Stomach (tissue), 9 donors: ENCODE data around the gene HASPIN. TPM values are rescaled to one million over a fixed set of nuclear protein-coding genes. Genes with fewer than 3 reads are reported as not detected.

Experiments
- DNase-seq, 2 donors: peaks; one replicate each; pipeline versions ENCODE4 v3.0.0 to v3.0.0-alpha.2; 2013 to 2019
- H3K27ac ChIP-seq, 5 donors: fragments of 200-600 bp in 4 of 5; sonication (generic) in 4 of 5; one replicate each; pipeline ENCODE4 v1.5.1; 2013 to 2019; ENCODE audit warnings: mild to moderate bottlenecking in 1 of 5, moderate library complexity in 1 of 5
- H3K27me3 ChIP-seq, 3 donors: fragments of 200-600 bp; sonication (generic); one replicate each; pipeline ENCODE4 v1.5.1; 2017 to 2019; ENCODE audit warnings: mixed run types in 1 of 3
- H3K36me3 ChIP-seq, 4 donors: fragments of 200-600 bp; sonication (generic); 1 replicate in 3 of 4; 2 replicates in 1 of 4; pipeline ENCODE4 v1.5.1; 2016 to 2019
- H3K4me1 ChIP-seq, 4 donors: fragments of 200-600 bp; sonication (generic); one replicate each; pipeline ENCODE4 v1.5.1; 2016 to 2019
- H3K4me3 ChIP-seq, 4 donors: fragments of 200-600 bp; sonication (generic) in 3 of 4; one replicate each; pipeline ENCODE4 v1.5.1; 2016 to 2019; ENCODE audit warnings: mild to moderate bottlenecking in 1 of 4
- H3K9me3 ChIP-seq, 4 donors: fragments of 200-600 bp; sonication (generic); one replicate each; pipeline ENCODE4 v1.5.1; 2016 to 2019
- EP300 ChIP-seq: sonication (generic); formaldehyde crosslinking; IDR thresholded peaks from one replicate; pipeline ENCODE4 v1.6.1; 2017; ENCODE audit warnings: antibody characterized with exemption
- POLR2A ChIP-seq, 4 donors: fragments of 450-650 bp; IDR thresholded peaks; one replicate each; pipeline ENCODE4 v1.6.1; 2016; ENCODE audit warnings: antibody characterized with exemption in 4 of 4, control low read depth in 2 of 4, mild to moderate bottlenecking in 1 of 4, moderate library complexity in 1 of 4
- POLR2AphosphoS5 ChIP-seq, 3 donors: sonication (generic); formaldehyde crosslinking; IDR thresholded peaks; one replicate each; pipeline ENCODE4 v1.6.1; 2016; ENCODE audit warnings: antibody characterized with exemption in 3 of 3
- WGBS, 5 donors: extraction: QIAGEN DNeasy Blood & Tissue Kit in 3 of 5; methylation state at CpG; one replicate each; pipeline versions ENCODE4 v1.1.5 to v1.1.7; 2013 to 2018; 5-methylcytosine and 5-hydroxymethylcytosine counted together
- intact Hi-C: fragments of 100-400 bp; cut with DNase I; formaldehyde crosslinking; loops from one replicate; pipeline ENCODE4 v1.15.1; 2023; ENCODE audit warnings: low total_unique reads
- polyA plus RNA-seq, 3 donors: library from polyadenylated mRNA; stranded (reverse); fragments of 200-250 nt; gene quantifications; one replicate each; pipeline ENCODE4 v1.2.3, GENCODE V29; 2013
- total RNA-seq, 5 donors: library from RNA; depleted of rRNA; stranded (reverse); fragments of >200 nt; gene quantifications; one replicate each; pipeline versions ENCODE4 v1.1.0 to v1.2.3, GENCODE V29; 2014 to 2016
- TF ChIP-seq, protein P1 (sequence below), 7 experiments: fragments of 450-650 bp in 4 of 7; fragments of 200-600 bp in 3 of 7; sonication (generic) in 3 of 7; IDR thresholded peaks; one replicate each; pipeline ENCODE4 v1.5.1; 2016 to 2019; ENCODE audit warnings: antibody characterized with exemption in 7 of 7, control low read depth in 2 of 7, mild to moderate bottlenecking in 1 of 7
- donor health status: healthy with polysubstance abuse.
- donor health status: Bipolar disorder and iron deficiency.
- donor health status: healthy.

Gene HASPIN
- total and polyA plus RNA-seq, 8 donors, result 0.30 to 0.89 (median 0.68) TPM; not detected in 3

DNA sequence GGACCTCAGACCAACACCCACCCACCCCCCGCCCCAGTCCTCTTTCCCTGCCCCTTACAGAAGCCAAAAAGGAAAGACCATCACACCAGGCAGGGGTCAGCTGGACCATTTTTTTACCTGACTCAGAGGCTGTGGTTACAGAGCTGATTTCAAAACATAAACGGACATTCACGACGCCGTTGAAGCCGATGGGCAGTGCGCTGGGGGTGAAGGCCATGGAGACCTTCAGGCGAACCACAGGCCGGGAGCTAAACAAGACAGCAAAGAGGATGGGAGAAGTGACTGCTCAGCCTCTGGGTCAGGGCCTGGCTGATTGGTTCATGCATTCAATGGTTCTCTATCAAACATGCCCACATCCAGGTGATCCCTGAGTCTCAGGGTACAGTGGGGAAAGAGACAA, 24.1 kb downstream of the HASPIN start:
- H3K27ac ChIP-seq, result no peak overlapping the region

DNA sequence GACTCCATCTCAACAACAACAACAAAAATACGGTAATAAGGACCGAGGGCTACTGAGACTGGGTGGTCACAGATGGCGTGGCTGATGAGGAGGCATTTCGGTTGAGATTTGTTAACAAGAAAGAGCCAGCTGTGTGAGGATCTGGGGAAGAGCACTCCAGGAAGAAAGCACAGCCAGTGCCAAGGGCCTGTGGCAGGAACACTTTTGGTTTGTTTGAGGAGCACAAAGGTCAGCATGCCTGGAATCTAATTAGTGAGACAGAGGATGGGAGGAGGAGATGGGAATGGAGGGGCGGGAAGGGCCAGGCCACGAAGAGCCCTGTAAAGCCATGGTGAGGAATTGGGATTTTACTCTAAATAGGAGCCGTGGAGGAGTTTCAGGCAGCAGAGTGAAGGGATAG, 24.9 kb downstream of the HASPIN start:
- no peaks in the 10 kb centered on the region for H3K36me3 ChIP-seq
- H3K4me1 ChIP-seq, result no peaks in the 10 kb centered on the region
- WGBS, 5 donors, result 83 to 91% (median 88%) methylated on average over 7 of the region's 7 CpGs
- intact Hi-C loops, result no loop called here
- H3K27me3 ChIP-seq, result peaks cover 0 to 13% (median 0%) of the 10 kb centered on the region in 3 donors
- no peak overlapping the region for H3K27ac ChIP-seq
- TF ChIP-seq POLR2AphosphoS5 (IDR thresholded peaks at IDR 0.05) (no peak), EP300 (no peak), POLR2A (IDR thresholded peaks at IDR 0.05) (no peak)
- TF ChIP-seq, protein P1, sequence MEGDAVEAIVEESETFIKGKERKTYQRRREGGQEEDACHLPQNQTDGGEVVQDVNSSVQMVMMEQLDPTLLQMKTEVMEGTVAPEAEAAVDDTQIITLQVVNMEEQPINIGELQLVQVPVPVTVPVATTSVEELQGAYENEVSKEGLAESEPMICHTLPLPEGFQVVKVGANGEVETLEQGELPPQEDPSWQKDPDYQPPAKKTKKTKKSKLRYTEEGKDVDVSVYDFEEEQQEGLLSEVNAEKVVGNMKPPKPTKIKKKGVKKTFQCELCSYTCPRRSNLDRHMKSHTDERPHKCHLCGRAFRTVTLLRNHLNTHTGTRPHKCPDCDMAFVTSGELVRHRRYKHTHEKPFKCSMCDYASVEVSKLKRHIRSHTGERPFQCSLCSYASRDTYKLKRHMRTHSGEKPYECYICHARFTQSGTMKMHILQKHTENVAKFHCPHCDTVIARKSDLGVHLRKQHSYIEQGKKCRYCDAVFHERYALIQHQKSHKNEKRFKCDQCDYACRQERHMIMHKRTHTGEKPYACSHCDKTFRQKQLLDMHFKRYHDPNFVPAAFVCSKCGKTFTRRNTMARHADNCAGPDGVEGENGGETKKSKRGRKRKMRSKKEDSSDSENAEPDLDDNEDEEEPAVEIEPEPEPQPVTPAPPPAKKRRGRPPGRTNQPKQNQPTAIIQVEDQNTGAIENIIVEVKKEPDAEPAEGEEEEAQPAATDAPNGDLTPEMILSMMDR (IDR thresholded peaks at IDR 0.05), result no peak
- DNase-seq, result no peak
- no peak overlapping the region for H3K4me3 ChIP-seq
- H3K9me3 ChIP-seq, result no peaks in the 10 kb centered on the region

More for the DNA sequence above, 24.1 kb downstream of the HASPIN start:
- H3K4me3 ChIP-seq, result no peak overlapping the region
- 82 to 93% (median 89%) methylated on average over 9 of the region's 9 CpGs for WGBS, 5 donors
- H3K36me3 ChIP-seq, result no peaks in the 10 kb centered on the region
- no peak for TF ChIP-seq POLR2A (IDR thresholded peaks at IDR 0.05)
- no peak for TF ChIP-seq POLR2AphosphoS5 (IDR thresholded peaks at IDR 0.05)
- TF ChIP-seq, protein P1 (IDR thresholded peaks at IDR 0.05), result no peak
- no peak for TF ChIP-seq EP300
- no peak for DNase-seq
- no peaks in the 10 kb centered on the region for H3K4me1 ChIP-seq
- H3K27me3 ChIP-seq, result peaks cover 0 to 13% (median 0%) of the 10 kb centered on the region in 3 donors
- no peaks in the 10 kb centered on the region for H3K9me3 ChIP-seq
- intact Hi-C loops, result no loop called here

DNA sequence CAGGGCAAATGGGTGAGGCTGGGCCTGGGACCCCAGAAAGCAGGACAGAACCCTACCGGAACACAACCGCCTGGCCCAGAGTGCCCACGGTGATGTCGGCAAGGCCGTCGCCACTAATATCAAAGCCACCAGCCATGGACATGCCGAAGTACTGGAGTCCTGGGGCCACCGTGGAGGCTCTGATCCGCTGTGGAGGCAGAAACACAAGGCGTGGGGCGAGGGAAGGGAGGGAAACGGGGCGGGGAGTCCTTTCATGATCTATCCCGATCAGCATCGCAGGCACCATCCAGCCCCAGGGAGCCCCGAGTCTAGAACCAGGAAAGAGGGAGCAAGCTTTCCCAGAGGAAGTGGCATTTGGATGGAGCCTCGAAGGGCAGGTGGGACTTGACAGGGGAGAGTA, 26.6 kb downstream of the HASPIN start:
- Histone ChIP-seq H3K4me3 (no peak overlapping the region), H3K4me1 (peaks cover 0 to 13% (median 11%) of the 10 kb centered on the region in 4 donors), H3K9me3 (no peaks in the 10 kb centered on the region), H3K27ac (no peak overlapping the region), H3K36me3 (no peaks in the 10 kb centered on the region), H3K27me3 (peaks cover 0 to 30% (median 0%) of the 10 kb centered on the region in 3 donors)
- DNase-seq, result no peak
- WGBS, 5 donors, result 85 to 90% (median 89%) methylated on average over 17 of the region's 17 CpGs
- TF ChIP-seq POLR2AphosphoS5 (IDR thresholded peaks at IDR 0.05), result no peak
- TF ChIP-seq POLR2A (IDR thresholded peaks at IDR 0.05), result no peak
- TF ChIP-seq, protein P1 (IDR thresholded peaks at IDR 0.05), result no peak
- no peak for TF ChIP-seq EP300
- intact Hi-C loops, result no loop called here

DNA sequence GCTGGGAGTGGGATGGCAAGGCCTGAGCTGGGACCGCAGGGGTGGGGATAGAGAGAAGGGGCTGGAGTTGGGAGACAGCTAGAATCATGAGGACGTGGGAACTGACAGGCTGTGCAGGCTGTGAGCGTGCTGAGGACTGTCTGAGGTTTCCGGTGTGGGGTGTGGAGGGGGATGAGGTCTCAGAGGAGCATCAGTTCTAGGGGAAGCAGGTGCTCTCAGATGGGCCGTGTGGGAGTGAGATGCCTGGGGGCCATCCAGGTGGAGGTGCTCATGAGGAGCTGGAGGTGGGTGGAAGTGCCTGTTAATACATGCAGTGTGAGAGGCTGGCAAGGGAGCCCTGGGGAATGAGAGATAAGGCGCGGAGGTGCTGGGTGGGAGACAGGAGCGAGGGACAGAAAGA, 27.2 kb downstream of the HASPIN start:
- TF ChIP-seq POLR2AphosphoS5 (IDR thresholded peaks at IDR 0.05), result no peak
- no peak for TF ChIP-seq POLR2A (IDR thresholded peaks at IDR 0.05)
- TF ChIP-seq, protein P1 (IDR thresholded peaks at IDR 0.05), result no peak
- TF ChIP-seq EP300, result no peak
- H3K4me3 ChIP-seq, result no peak overlapping the region
- intact Hi-C loops, result no loop called here
- H3K36me3 ChIP-seq, result no peaks in the 10 kb centered on the region
- H3K27me3 ChIP-seq, result peaks cover 0 to 30% (median 0%) of the 10 kb centered on the region in 3 donors
- 70 to 76% (median 74%) methylated on average over 8 of the region's 8 CpGs for WGBS, 5 donors
- no peak for DNase-seq
- peak overlapping the region in 1 of 5 donors; percentile 20 for H3K27ac ChIP-seq
- H3K9me3 ChIP-seq, result no peaks in the 10 kb centered on the region
- H3K4me1 ChIP-seq, result peaks cover 0 to 19% (median 17%) of the 10 kb centered on the region in 4 donors
